ENCODE results near the gene SRPK2. TPM values are rescaled to one million over a fixed set of nuclear protein-coding genes. Genes with fewer than 3 reads are reported as not detected.
"Not testable (repeated sequence)": the region's sequence is repeated elsewhere in the genome, so short reads cannot be mapped to it uniquely, and the experiment has no call there.

SRPK2 gene
- total RNA-seq, 1 experiment from 2014 or later, result 58.2 TPM

GRCh38 chr7:105437356-105437755 is 48.6 kb upstream of the SRPK2 start:
- DNase-seq (ENCODE audit: low read depth, low spot score); H3K4me3 ChIP-seq (ENCODE audit: low read depth in 2 of 2, low read length in 2 of 2); H3K27ac ChIP-seq (ENCODE audit: low read length); ATAC-seq; H3K27me3 ChIP-seq (ENCODE audit: control insufficient read depth, insufficient read depth, low read length); H3K36me3 ChIP-seq (ENCODE audit: control insufficient read depth, insufficient read depth, low read length); in situ Hi-C loops (cut with HindIII; ENCODE audit: low pct_unique_long_range_greater_than_20kb, low sequenced_read_pairs); BruUV-seq (replicated peaks); intact Hi-C loops (cut with micrococcal nuclease; ENCODE audit: unreplicated experiment); H3K9me3 ChIP-seq (ENCODE audit: control insufficient read depth, insufficient read depth, low read depth, low read length); CTCF ChIA-PET; H3K4me1 ChIP-seq (ENCODE audit: control insufficient read depth, insufficient read depth, low read length): not testable (repeated sequence)
- POLR2A ChIA-PET, result interaction anchor here (0.6 kb wide), 1 partner anchor 450 kb away, joined by 4 read pairs; no protein-coding TSS in a partner anchor

GRCh38 chr7:105429746-105430612 is 41.3 kb upstream of the SRPK2 start:
- no TSS peak for BruUV-seq (replicated peaks)
- Histone ChIP-seq H3K4me1 (ENCODE audit: control insufficient read depth, insufficient read depth, low read length) (no peaks in the 10 kb centered on the region), H3K27me3 (ENCODE audit: control insufficient read depth, insufficient read depth, low read length) (no peaks in the 10 kb centered on the region), H3K27ac (ENCODE audit: low read length) (no peak overlapping the region), H3K9me3 (ENCODE audit: control insufficient read depth, insufficient read depth, low read depth, low read length) (no peaks in the 10 kb centered on the region), H3K4me3 (ENCODE audit: low read depth in 2 of 2, low read length in 2 of 2) (no peak overlapping the region), H3K36me3 (ENCODE audit: control insufficient read depth, insufficient read depth, low read length) (no peaks in the 10 kb centered on the region)
- ChIA-PET POLR2A (no interaction called here), CTCF (interaction anchor here (0.6 to 1.2 kb wide), 4 partner anchors 29 to 156 kb away, joined by 3 to 5 read pairs (median 4); no protein-coding TSS in a partner anchor)
- TF ChIP-seq, protein P1, sequence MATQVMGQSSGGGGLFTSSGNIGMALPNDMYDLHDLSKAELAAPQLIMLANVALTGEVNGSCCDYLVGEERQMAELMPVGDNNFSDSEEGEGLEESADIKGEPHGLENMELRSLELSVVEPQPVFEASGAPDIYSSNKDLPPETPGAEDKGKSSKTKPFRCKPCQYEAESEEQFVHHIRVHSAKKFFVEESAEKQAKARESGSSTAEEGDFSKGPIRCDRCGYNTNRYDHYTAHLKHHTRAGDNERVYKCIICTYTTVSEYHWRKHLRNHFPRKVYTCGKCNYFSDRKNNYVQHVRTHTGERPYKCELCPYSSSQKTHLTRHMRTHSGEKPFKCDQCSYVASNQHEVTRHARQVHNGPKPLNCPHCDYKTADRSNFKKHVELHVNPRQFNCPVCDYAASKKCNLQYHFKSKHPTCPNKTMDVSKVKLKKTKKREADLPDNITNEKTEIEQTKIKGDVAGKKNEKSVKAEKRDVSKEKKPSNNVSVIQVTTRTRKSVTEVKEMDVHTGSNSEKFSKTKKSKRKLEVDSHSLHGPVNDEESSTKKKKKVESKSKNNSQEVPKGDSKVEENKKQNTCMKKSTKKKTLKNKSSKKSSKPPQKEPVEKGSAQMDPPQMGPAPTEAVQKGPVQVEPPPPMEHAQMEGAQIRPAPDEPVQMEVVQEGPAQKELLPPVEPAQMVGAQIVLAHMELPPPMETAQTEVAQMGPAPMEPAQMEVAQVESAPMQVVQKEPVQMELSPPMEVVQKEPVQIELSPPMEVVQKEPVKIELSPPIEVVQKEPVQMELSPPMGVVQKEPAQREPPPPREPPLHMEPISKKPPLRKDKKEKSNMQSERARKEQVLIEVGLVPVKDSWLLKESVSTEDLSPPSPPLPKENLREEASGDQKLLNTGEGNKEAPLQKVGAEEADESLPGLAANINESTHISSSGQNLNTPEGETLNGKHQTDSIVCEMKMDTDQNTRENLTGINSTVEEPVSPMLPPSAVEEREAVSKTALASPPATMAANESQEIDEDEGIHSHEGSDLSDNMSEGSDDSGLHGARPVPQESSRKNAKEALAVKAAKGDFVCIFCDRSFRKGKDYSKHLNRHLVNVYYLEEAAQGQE (IDR thresholded peaks at IDR 0.05; ENCODE audit: insufficient read depth in 1 of 2, low read depth in 2 of 2, low read length in 1 of 2), result no peak
- TF ChIP-seq SIN3A (IDR thresholded peaks at IDR 0.05; ENCODE audit: borderline replicate concordance, insufficient read depth, low read depth, low read length), result no peak
- peak; percentile 81 for TF ChIP-seq CTCF (IDR thresholded peaks at IDR 0.05)
- no peak for TF ChIP-seq TCF7L2 (IDR thresholded peaks at IDR 0.05; ENCODE audit: low read depth, low read length)
- ATAC-seq, result peak; percentile 88
- in situ Hi-C loops (cut with HindIII; ENCODE audit: low pct_unique_long_range_greater_than_20kb, low sequenced_read_pairs), result no loop called here
- peak; percentile 55 for DNase-seq (ENCODE audit: low read depth, low spot score)
- intact Hi-C loops (cut with micrococcal nuclease; ENCODE audit: unreplicated experiment), result loop anchor here (10.0 kb wide), 1 partner anchor 315 kb away; no protein-coding TSS in a partner anchor

GRCh38 chr7:105426606-105427146 is 38.0 kb upstream of the SRPK2 start:
- H3K4me3 ChIP-seq (ENCODE audit: low read depth in 2 of 2, low read length in 2 of 2), result no peak overlapping the region
- intact Hi-C loops (cut with micrococcal nuclease; ENCODE audit: unreplicated experiment) (loop anchor here (10.0 kb wide), 1 partner anchor 312 kb away; no protein-coding TSS in a partner anchor), in situ Hi-C loops (cut with HindIII; ENCODE audit: low pct_unique_long_range_greater_than_20kb, low sequenced_read_pairs) (no loop called here)
- no TSS peak for BruUV-seq (replicated peaks)
- H3K4me1 ChIP-seq (ENCODE audit: control insufficient read depth, insufficient read depth, low read length), result no peaks in the 10 kb centered on the region
- TF ChIP-seq POLR2AphosphoS5 (IDR thresholded peaks at IDR 0.05; ENCODE audit: low read depth, low read length) (no peak), CTCF (IDR thresholded peaks at IDR 0.05) (no peak), TCF7L2 (IDR thresholded peaks at IDR 0.05; ENCODE audit: low read depth, low read length) (no peak), SIN3A (IDR thresholded peaks at IDR 0.05; ENCODE audit: borderline replicate concordance, insufficient read depth, low read depth, low read length) (no peak)
- TF ChIP-seq, protein P1 (IDR thresholded peaks at IDR 0.05; ENCODE audit: insufficient read depth in 1 of 2, low read depth in 2 of 2, low read length in 1 of 2), result no peak
- H3K27ac ChIP-seq (ENCODE audit: low read length), result no peak overlapping the region
- no peaks in the 10 kb centered on the region for H3K27me3 ChIP-seq (ENCODE audit: control insufficient read depth, insufficient read depth, low read length)
- ChIA-PET CTCF (no interaction called here), POLR2A (no interaction called here)
- no peaks in the 10 kb centered on the region for H3K9me3 ChIP-seq (ENCODE audit: control insufficient read depth, insufficient read depth, low read depth, low read length)
- no peaks in the 10 kb centered on the region for H3K36me3 ChIP-seq (ENCODE audit: control insufficient read depth, insufficient read depth, low read length)
- no peak for DNase-seq (ENCODE audit: low read depth, low spot score)
- ATAC-seq, result no peak
